DND-41 (cell line): Measurements from ENCODE around the gene MANF.

ENCODE experiments used
- EZH2 ChIP-seq: IDR thresholded peaks from 3 replicates; pipeline ENCODE4 v1.6.1; 2012; ENCODE audit warnings: borderline replicate concordance, low read depth, mild to moderate bottlenecking, moderate library complexity, low read length, inconsistent platforms; ENCODE audit not compliant: severe bottlenecking
- TF ChIP-seq, protein P1 (sequence below): IDR thresholded peaks from 2 replicates; pipeline ENCODE4 v1.5.1; 2012; ENCODE audit warnings: borderline replicate concordance, low read length, moderate library complexity, mild to moderate bottlenecking; ENCODE audit not compliant: poor library complexity, severe bottlenecking; ENCODE audit errors: extremely low read depth

DNA sequence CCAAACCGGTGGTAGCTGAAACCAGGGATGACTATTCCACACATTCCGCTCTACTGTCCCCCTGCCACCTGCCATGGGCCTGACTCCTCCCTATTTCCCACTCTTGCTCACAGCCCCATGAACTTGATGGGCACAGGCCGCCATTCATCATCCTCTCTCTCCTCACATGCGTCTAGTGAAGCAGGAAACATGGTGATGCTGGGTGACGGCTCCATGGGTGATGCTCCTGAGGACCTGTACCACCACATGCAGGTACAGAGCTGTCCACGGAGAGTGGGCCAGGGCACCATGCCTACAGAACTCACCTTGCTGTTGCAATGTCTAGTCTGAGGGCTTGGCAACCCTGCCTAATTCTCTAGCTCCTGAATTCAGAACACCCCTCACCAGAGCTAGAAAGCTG is 23.3 kb upstream of the MANF start:
- TF ChIP-seq, protein P1, sequence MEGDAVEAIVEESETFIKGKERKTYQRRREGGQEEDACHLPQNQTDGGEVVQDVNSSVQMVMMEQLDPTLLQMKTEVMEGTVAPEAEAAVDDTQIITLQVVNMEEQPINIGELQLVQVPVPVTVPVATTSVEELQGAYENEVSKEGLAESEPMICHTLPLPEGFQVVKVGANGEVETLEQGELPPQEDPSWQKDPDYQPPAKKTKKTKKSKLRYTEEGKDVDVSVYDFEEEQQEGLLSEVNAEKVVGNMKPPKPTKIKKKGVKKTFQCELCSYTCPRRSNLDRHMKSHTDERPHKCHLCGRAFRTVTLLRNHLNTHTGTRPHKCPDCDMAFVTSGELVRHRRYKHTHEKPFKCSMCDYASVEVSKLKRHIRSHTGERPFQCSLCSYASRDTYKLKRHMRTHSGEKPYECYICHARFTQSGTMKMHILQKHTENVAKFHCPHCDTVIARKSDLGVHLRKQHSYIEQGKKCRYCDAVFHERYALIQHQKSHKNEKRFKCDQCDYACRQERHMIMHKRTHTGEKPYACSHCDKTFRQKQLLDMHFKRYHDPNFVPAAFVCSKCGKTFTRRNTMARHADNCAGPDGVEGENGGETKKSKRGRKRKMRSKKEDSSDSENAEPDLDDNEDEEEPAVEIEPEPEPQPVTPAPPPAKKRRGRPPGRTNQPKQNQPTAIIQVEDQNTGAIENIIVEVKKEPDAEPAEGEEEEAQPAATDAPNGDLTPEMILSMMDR = no peak
- no peak for TF ChIP-seq EZH2
